OCI-LY1 (cell line): ENCODE data around the gene U2SURP.

ENCODE experiments used
- EZH2 ChIP-seq: fragments of 200-600 bp; sonication (generic), shearing (Covaris generic); IDR thresholded peaks from 2 replicates; pipeline ENCODE4 v1.8.0; 2017; ENCODE audit warnings: borderline replicate concordance, mixed run types, mild to moderate bottlenecking, antibody characterized with exemption, low read length, moderate library complexity, mixed read lengths
- TF ChIP-seq, protein P1 (sequence below): fragments of 200-600 bp; sonication (generic), shearing (Covaris generic); IDR thresholded peaks from 2 replicates; pipeline ENCODE4 v1.5.1; 2017; ENCODE audit warnings: mild to moderate bottlenecking, antibody characterized with exemption, low read length, moderate library complexity, mixed read lengths

DNA sequence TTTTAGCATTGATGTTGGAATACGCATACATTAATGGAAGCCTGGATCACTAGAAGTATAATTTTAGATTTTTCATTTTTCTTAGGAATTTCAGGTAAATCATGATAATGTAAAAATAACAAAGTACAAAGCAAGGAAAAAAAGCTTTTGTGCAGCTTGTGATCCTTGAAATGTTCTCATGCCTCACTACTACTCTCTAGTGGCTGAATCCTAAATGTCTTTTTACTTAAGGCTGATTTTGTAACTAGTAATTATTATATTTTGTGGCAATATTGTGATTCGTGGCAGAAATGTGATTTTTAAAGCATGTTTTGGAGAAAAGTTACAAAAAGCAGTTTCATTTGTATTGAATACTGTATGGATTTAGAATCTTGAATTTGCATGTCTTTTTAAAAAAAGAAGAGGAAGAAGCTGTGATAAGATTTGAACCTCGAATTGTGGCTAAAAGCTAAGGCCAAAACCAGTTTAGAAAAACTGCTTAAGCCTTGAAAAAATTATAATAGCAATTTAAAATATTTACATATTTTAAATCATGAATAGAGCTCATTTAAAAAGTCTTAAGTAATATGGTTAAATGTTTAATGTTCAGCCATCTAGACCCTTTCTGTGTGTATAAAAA lies 39.0 kb downstream of the U2SURP start:
- no peak for TF ChIP-seq EZH2
- TF ChIP-seq, protein P1, sequence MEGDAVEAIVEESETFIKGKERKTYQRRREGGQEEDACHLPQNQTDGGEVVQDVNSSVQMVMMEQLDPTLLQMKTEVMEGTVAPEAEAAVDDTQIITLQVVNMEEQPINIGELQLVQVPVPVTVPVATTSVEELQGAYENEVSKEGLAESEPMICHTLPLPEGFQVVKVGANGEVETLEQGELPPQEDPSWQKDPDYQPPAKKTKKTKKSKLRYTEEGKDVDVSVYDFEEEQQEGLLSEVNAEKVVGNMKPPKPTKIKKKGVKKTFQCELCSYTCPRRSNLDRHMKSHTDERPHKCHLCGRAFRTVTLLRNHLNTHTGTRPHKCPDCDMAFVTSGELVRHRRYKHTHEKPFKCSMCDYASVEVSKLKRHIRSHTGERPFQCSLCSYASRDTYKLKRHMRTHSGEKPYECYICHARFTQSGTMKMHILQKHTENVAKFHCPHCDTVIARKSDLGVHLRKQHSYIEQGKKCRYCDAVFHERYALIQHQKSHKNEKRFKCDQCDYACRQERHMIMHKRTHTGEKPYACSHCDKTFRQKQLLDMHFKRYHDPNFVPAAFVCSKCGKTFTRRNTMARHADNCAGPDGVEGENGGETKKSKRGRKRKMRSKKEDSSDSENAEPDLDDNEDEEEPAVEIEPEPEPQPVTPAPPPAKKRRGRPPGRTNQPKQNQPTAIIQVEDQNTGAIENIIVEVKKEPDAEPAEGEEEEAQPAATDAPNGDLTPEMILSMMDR, result peak; percentile 61
